Brain microvascular endothelial cell (primary cell): ENCODE data around the gene C10orf120.

Experiments
- DNase-seq: peaks from one replicate; pipeline ENCODE4 v3.0.0-alpha.2; 2020
- H3K27ac ChIP-seq: fragments of 250-450 bp; sonication (Bioruptor Pico); 2 replicates; pipeline ENCODE4 v1.5.1; 2020; ENCODE audit warnings: mild to moderate bottlenecking, moderate library complexity
- H3K27me3 ChIP-seq: fragments of 250-450 bp; sonication (Bioruptor Pico); replicated peaks from 2 replicates; pipeline ENCODE4 v1.5.1; 2020; ENCODE audit warnings: mild to moderate bottlenecking
- H3K36me3 ChIP-seq: fragments of 250-450 bp; sonication (Bioruptor Pico); replicated peaks from 2 replicates; pipeline ENCODE4 v1.5.1; 2020; ENCODE audit warnings: mild to moderate bottlenecking
- H3K4me3 ChIP-seq: 2 replicates; pipeline ENCODE4 v1.5.1; 2011; ENCODE audit warnings: low read depth, mild to moderate bottlenecking, control low read depth, low read length, moderate library complexity
- in situ Hi-C: cut with HindIII; loops from 2 replicates; pipeline ENCODE4 v1.10.0; 2017; ENCODE audit warnings: low sequenced_read_pairs, low pct_ligation_motif_present
- TF ChIP-seq, protein P1 (sequence below): IDR thresholded peaks from 2 replicates; pipeline ENCODE4 v1.5.1; 2011; ENCODE audit warnings: low read depth, mild to moderate bottlenecking, moderate library complexity, low read length, control low read depth, inconsistent platforms; ENCODE audit errors: missing control alignments

Gene C10orf120

DNA sequence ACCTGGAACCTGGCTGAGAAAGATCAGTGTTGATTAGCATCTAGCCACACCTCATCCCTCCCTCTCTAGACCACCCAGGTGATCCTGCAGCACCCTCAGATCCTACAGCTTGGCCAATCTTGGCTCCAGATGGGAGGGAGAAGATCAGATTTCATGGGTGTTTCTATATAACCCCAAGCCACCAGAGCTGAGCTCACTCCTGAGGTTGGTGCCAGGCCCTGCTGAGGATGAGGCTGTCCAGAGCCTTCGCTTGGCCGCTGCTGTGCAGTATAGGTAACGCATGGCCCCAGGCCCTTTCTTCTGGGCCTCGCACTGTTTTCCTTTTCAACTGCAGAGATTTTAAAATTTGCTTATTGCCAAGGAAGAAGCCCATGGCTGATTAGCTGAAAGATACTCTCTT is 27.0 kb downstream of the C10orf120 start:
- Histone ChIP-seq H3K27ac (no peak overlapping the region), H3K27me3 (no peaks in the 10 kb centered on the region), H3K4me3 (no peak overlapping the region), H3K36me3 (no peaks in the 10 kb centered on the region)
- TF ChIP-seq, protein P1, sequence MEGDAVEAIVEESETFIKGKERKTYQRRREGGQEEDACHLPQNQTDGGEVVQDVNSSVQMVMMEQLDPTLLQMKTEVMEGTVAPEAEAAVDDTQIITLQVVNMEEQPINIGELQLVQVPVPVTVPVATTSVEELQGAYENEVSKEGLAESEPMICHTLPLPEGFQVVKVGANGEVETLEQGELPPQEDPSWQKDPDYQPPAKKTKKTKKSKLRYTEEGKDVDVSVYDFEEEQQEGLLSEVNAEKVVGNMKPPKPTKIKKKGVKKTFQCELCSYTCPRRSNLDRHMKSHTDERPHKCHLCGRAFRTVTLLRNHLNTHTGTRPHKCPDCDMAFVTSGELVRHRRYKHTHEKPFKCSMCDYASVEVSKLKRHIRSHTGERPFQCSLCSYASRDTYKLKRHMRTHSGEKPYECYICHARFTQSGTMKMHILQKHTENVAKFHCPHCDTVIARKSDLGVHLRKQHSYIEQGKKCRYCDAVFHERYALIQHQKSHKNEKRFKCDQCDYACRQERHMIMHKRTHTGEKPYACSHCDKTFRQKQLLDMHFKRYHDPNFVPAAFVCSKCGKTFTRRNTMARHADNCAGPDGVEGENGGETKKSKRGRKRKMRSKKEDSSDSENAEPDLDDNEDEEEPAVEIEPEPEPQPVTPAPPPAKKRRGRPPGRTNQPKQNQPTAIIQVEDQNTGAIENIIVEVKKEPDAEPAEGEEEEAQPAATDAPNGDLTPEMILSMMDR, result no peak
- DNase-seq, result no peak
- in situ Hi-C loops, result no loop called here

DNA sequence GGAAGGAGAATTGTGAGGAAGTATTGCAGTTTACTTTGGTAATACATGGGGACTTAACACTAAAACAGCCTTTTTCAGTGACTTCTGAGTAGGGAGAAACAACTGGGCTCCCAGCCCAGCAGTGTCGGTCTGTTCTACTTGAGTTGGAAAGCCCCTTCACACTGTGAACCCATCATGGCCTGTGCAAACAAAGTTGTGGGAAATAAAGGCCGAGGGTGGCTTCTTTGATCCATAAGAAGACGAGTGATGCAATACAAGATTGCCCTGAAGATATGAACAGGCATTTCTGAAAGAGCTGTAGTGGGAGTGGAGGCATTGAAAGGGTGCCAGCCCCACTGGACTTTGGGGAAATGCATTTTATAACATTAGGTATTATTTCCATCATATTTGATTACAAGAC is 28.3 kb downstream of the C10orf120 start:
- Histone ChIP-seq H3K27ac (no peak overlapping the region), H3K4me3 (no peak overlapping the region), H3K27me3 (no peaks in the 10 kb centered on the region), H3K36me3 (no peaks in the 10 kb centered on the region)
- no peak for DNase-seq
- in situ Hi-C loops, result no loop called here
- TF ChIP-seq, protein P1, result no peak

DNA sequence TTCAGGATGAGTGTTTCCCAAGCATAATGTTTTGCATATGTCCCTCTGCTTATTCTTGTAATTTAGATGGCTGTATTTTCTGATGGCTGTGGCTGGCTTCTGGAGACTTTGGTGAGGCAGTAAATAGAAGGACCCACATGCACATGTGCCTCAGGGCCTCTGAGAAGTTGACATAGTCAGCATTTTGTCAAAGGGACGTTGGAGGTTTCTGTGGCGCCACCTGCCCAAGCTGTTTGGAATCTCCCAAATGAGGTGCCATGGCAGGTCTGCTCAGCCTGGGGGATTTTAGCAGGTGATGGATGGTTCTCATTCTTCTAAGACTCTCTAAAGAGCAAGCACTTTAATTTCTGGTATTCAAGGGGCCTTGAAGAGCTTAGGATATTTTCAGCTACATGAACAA is 29.8 kb downstream of the C10orf120 start:
- Histone ChIP-seq H3K36me3 (no peaks in the 10 kb centered on the region), H3K4me3 (no peak overlapping the region), H3K27ac (no peak overlapping the region), H3K27me3 (no peaks in the 10 kb centered on the region)
- no peak for DNase-seq
- TF ChIP-seq, protein P1, result no peak
- in situ Hi-C loops, result no loop called here

DNA sequence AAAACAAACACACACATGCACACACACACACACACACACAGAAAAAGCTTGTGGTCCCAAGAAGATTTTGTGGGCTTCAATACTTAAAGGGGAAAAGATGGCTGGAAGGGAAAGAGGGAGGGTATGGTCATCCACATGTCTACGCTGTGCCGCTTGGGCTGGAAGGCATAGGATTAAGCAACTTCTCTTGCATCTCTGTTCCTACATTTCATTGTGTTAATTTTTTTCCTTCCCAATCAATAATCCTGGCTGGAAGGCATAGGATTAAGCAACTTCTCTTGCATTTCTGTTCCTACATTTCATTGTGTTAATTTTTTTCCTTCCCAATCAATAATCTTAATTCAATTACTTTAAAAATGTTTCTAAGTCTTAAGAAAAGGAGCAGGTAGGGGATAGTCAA is 30.6 kb downstream of the C10orf120 start:
- no peaks in the 10 kb centered on the region for H3K27me3 ChIP-seq
- no peak for DNase-seq
- in situ Hi-C loops, result no loop called here
- TF ChIP-seq, protein P1, result no peak
- no peak overlapping the region for H3K27ac ChIP-seq
- no peak overlapping the region for H3K4me3 ChIP-seq
- no peaks in the 10 kb centered on the region for H3K36me3 ChIP-seq

DNA sequence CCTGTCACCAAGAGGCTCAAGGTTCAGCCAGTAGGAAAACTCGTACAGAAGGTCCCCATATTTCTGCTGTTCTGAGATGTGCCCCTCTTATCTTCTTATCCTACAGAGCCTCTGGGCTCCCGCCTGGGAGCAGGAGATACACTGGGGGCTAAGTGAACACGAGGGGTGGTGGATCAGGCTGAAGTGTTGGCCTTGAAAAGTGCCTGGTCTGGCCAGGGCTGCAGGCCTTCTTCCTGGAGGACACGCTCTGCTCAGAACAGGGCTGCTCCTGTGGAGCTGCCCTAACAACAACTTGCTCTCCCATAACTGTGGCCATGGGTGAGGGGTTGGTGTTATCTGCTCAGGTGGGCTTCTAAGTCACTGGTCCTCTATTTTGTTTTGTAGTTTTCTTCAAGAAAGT is 33.7 kb downstream of the C10orf120 start:
- no peaks in the 10 kb centered on the region for H3K27me3 ChIP-seq
- H3K4me3 ChIP-seq, result no peak overlapping the region
- TF ChIP-seq, protein P1, result no peak
- in situ Hi-C loops, result no loop called here
- H3K36me3 ChIP-seq, result no peaks in the 10 kb centered on the region
- H3K27ac ChIP-seq, result no peak overlapping the region
- DNase-seq, result no peak

DNA sequence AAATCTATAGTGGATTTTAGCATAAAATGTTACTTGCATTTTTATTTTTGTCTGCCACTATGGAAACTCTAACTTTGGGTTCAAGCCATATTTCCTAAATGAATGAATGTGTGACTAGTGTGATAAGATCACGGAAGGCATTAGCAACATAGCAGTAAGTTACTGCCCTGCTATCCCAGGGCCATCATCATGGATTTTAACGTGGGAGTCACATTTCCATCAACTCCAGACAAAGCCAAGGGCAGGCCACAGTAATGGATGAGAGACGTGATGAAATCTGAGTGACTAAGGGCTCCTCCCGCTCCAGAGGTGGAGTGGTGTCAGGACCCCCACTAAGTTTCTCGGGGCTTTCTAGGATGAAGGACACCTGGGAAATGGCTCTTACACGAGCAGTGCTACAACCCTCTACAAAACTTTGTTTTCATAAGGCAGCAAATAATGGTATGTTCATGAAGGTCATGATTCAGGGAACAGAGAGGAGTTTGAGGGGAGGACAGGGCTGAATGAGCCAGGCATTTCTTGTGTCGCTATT is 34.3 kb downstream of the C10orf120 start:
- Histone ChIP-seq H3K4me3 (no peak overlapping the region), H3K36me3 (no peaks in the 10 kb centered on the region), H3K27ac (no peak overlapping the region), H3K27me3 (no peaks in the 10 kb centered on the region)
- no peak for DNase-seq
- TF ChIP-seq, protein P1, result no peak
- in situ Hi-C loops, result no loop called here
